KMS-11 (cell line): Measurements from ENCODE around the gene ADCY7.
A peak's percentile ranks its signal among the peaks of the same experiment; 100 is the strongest.

Source experiments
- H2AFZ ChIP-seq: fragments of 200-600 bp; sonication (generic); 2 replicates; pipeline ENCODE4 v1.6.1; 2016; ENCODE audit warnings: antibody characterized with exemption, mixed run types, low read depth
- H3K27ac ChIP-seq: fragments of 200-600 bp; sonication (generic); 2 replicates; pipeline ENCODE4 v1.6.1; 2016; ENCODE audit warnings: mild to moderate bottlenecking, mixed run types
- H3K27me3 ChIP-seq: fragments of 200-600 bp; sonication (generic); 2 replicates; pipeline ENCODE4 v1.6.1; 2017; ENCODE audit warnings: mild to moderate bottlenecking, low read depth, mixed run types, moderate library complexity; ENCODE audit not compliant: insufficient read depth
- H3K36me3 ChIP-seq: fragments of 200-600 bp; sonication (generic); 2 replicates; pipeline ENCODE4 v1.6.1; 2017; ENCODE audit warnings: mild to moderate bottlenecking, mixed run types; ENCODE audit not compliant: insufficient read depth
- H3K4me1 ChIP-seq: fragments of 200-600 bp; sonication (generic); 2 replicates; pipeline ENCODE4 v1.6.1; 2016; ENCODE audit warnings: mild to moderate bottlenecking, low read depth, mixed run types; ENCODE audit not compliant: poor library complexity, severe bottlenecking
- H3K4me2 ChIP-seq: fragments of 200-600 bp; sonication (generic); 2 replicates; pipeline ENCODE4 v1.7.0; 2016; ENCODE audit warnings: mild to moderate bottlenecking, mixed run types
- H3K4me3 ChIP-seq: fragments of 200-600 bp; sonication (generic); IDR thresholded peaks from 2 replicates; pipeline ENCODE4 v1.6.1; 2017; ENCODE audit warnings: low read depth, low read length, mixed read lengths; ENCODE audit not compliant: insufficient read depth
- H3K79me2 ChIP-seq: fragments of 200-600 bp; sonication (generic); 2 replicates; pipeline ENCODE4 v1.6.1; 2016; ENCODE audit warnings: low read depth, mixed run types; ENCODE audit not compliant: insufficient read depth
- H3K9ac ChIP-seq: fragments of 200-600 bp; sonication (generic); 2 replicates; pipeline ENCODE4 v1.6.1; 2016; ENCODE audit warnings: mild to moderate bottlenecking, mixed run types
- H4K20me1 ChIP-seq: fragments of 200-600 bp; sonication (generic); 2 replicates; pipeline ENCODE4 v1.6.1; 2016; ENCODE audit warnings: mild to moderate bottlenecking, mixed run types; ENCODE audit not compliant: insufficient read depth
- TF ChIP-seq, protein P1 (sequence below): fragments of 200-600 bp; sonication (generic); conservative IDR thresholded peaks from 2 replicates; pipeline ENCODE4 v1.6.1; 2017; ENCODE audit warnings: low read depth, mild to moderate bottlenecking, antibody characterized with exemption, low read length, moderate library complexity, mixed read lengths

Gene ADCY7

GRCh38 chr16:50273382-50273690, 7.0 kb downstream of the ADCY7 start:
- peak overlapping the region; percentile 90; the same call in 1 of the 2 replicates for H3K9ac ChIP-seq
- H4K20me1 ChIP-seq = no peaks in the 10 kb centered on the region
- no peak overlapping the region; the same call in 1 of the 2 replicates for H3K27ac ChIP-seq
- H2AFZ ChIP-seq = no peak overlapping the region
- H3K36me3 ChIP-seq = no peaks in the 10 kb centered on the region
- no peak overlapping the region for H3K4me3 ChIP-seq
- H3K27me3 ChIP-seq = no peaks in the 10 kb centered on the region
- peak overlapping the region; percentile 68 for H3K4me2 ChIP-seq
- TF ChIP-seq, protein P1, sequence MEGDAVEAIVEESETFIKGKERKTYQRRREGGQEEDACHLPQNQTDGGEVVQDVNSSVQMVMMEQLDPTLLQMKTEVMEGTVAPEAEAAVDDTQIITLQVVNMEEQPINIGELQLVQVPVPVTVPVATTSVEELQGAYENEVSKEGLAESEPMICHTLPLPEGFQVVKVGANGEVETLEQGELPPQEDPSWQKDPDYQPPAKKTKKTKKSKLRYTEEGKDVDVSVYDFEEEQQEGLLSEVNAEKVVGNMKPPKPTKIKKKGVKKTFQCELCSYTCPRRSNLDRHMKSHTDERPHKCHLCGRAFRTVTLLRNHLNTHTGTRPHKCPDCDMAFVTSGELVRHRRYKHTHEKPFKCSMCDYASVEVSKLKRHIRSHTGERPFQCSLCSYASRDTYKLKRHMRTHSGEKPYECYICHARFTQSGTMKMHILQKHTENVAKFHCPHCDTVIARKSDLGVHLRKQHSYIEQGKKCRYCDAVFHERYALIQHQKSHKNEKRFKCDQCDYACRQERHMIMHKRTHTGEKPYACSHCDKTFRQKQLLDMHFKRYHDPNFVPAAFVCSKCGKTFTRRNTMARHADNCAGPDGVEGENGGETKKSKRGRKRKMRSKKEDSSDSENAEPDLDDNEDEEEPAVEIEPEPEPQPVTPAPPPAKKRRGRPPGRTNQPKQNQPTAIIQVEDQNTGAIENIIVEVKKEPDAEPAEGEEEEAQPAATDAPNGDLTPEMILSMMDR = no peak
- H3K79me2 ChIP-seq = peaks cover 14% of the 10 kb centered on the region; the same call in 1 of the 2 replicates
- peaks cover 31% of the 10 kb centered on the region for H3K4me1 ChIP-seq

DNA sequence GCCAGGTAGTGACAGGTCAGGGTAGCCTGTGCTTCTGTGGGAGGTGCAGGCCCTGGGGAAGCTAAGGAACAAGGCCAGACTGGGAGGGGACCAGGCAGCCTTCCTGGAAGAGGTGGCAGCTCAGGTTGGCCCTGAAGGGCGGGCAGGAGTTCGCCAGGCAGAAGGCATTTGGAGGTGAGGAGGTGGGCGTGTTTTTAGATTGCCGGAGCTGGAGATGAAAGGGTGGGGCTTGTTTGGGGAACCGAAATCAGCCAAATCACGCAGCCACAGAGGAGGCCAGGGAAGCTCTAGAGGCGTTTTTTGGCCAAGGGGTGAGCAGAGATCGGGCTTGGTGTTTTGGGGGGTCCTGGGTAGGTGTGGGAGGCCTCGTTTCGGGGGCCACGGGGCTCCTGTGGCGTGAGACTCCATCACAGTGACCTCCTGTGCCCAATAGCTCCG, 7.6 kb downstream of the ADCY7 start:
- peak overlapping the region; percentile 68 for H3K4me2 ChIP-seq
- no peaks in the 10 kb centered on the region for H3K27me3 ChIP-seq
- no peaks in the 10 kb centered on the region for H3K36me3 ChIP-seq
- no peak overlapping the region for H3K4me3 ChIP-seq
- H4K20me1 ChIP-seq = no peaks in the 10 kb centered on the region
- peak overlapping the region; percentile 77 for H3K27ac ChIP-seq
- peaks cover 14% of the 10 kb centered on the region; the same call in 1 of the 2 replicates for H3K79me2 ChIP-seq
- peak overlapping the region; percentile 22; the same call in 1 of the 2 replicates for H2AFZ ChIP-seq
- TF ChIP-seq, protein P1 = no peak
- peaks cover 31% of the 10 kb centered on the region for H3K4me1 ChIP-seq
- peak overlapping the region; percentile 90 for H3K9ac ChIP-seq

DNA sequence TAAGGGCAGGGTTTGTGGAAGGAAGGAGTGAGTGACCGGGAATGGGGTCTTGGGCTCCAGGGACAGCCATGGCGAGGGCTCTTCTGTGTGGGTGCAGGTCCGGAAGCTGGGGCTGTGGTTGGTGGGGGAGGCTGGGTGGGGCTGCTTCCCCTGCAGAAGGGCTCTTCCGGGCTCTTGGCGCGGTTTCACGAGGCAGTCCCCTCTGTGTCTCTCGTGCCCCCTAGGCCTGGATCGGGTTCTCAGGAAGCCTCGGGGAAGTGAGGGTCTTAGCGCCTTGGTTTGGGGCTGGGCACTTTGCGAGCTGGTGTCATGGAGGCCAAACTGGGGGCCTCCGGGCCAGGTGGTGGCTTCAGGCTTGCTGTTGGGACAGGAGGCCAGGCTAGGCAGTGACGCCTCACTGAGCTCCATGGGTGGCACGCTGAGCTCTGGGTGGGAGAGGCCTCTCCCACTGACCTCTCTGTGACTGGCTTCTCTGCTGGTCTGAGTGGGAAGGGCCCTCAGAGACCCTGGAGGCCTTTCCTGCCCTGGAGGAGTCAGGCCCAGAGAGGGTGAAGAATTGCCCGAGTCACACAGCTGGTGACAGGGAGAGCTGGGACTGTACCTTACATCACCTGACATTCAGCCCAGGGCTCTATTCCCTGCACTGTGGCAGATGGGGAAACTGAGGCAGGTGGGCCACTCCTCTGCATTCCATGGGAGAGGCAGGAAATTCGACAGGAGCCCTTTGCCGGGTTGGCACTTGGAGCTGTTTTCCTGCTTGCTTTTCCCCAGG, 8.2 kb downstream of the ADCY7 start:
- H3K36me3 ChIP-seq = no peaks in the 10 kb centered on the region
- peak overlapping the region; percentile 78 for H3K4me2 ChIP-seq
- TF ChIP-seq, protein P1 = no peak
- H3K27me3 ChIP-seq = no peaks in the 10 kb centered on the region
- peak overlapping the region; percentile 44; the same call in 1 of the 2 replicates for H2AFZ ChIP-seq
- peak overlapping the region; percentile 90 for H3K9ac ChIP-seq
- H3K4me1 ChIP-seq = peaks cover 31% of the 10 kb centered on the region
- peaks cover 14% of the 10 kb centered on the region; the same call in 1 of the 2 replicates for H3K79me2 ChIP-seq
- no peak overlapping the region for H3K4me3 ChIP-seq
- no peaks in the 10 kb centered on the region for H4K20me1 ChIP-seq
- peak overlapping the region; percentile 77 for H3K27ac ChIP-seq

DNA sequence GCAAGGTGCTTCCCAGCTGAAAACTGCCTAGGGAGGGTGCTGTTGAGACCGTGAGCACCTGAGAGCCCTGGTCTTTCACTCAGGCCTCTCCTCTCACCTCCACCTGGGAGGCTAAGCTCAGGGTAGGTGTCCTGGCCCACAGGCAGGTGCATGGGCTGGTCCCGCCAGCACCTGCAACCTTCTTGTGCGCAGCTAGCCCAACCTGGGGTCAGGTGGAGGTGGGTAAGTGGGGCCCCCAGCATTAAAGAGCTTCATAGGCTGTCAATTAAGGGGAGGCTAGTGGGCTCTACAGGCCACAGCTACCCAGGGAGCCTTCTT, 8.7 kb downstream of the ADCY7 start:
- Histone ChIP-seq H3K27ac (peak overlapping the region; percentile 77; the same call in 1 of the 2 replicates), H2AFZ (no peak overlapping the region), H4K20me1 (no peaks in the 10 kb centered on the region), H3K36me3 (no peaks in the 10 kb centered on the region), H3K9ac (peak overlapping the region; percentile 90; the same call in 1 of the 2 replicates), H3K27me3 (no peaks in the 10 kb centered on the region), H3K79me2 (peaks cover 18% of the 10 kb centered on the region; the same call in 1 of the 2 replicates), H3K4me2 (peak overlapping the region; percentile 78), H3K4me1 (peaks cover 31% of the 10 kb centered on the region), H3K4me3 (no peak overlapping the region)
- TF ChIP-seq, protein P1 = no peak
